HL-60/S4 treated with retinoic acid at 250 ng/mL for 4 days and 3 days (cell line): Measurements from ENCODE around the gene CCNF.

Experiments
- in situ Hi-C: fragments of 300-500 bp; cut with MboI; formaldehyde crosslinking; loops from 2 replicates; pipeline ENCODE4 v1.7.0; 2022; ENCODE audit warnings: low sequenced_read_pairs

The CCNF gene

DNA sequence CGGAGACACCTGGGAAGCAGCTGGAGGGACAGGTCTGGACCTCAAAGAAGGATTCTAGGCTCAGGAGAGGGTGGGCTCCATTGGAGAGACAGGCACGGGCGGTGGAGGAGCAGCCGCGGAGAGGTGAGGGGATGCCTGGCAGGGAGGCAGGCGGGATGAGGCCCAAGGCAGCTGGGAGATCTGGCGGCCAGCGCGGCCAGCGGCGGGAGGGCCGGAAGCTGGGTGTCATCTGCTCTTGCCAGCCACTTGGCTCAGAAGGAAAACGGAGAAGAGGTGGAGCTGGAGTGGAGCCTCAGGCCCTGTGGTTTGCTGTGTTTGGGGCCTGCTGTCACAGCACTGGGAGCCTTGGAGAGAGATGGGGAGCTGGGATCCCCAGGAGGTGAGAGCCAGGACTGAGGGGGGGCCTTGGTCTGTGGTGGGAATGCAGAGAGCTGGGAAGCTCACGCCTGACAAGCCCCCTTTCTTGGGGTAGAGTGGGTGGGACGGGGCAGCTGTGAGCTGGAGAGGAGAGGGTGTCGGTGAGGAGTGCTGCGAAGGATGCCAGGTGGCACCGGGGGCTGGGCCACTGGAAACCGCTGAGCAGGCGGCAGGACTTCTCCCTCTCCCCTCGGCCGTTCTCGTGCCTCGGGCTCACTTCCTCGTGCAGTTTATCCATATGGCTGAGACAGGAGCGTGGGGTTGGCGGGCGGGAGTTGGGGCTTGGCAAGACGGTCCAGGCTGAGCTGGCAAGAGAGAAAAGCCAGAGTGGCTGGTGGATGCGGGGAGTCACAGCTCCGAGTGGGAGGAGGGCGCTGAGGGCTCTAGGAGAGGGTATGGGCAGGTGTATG, 53.7 kb downstream of the CCNF start:
- in situ Hi-C loops = loop anchor here (10.0 to 25.0 kb wide), 2 partner anchors 58 to 471 kb away; partner anchors contain the start of genes CCNF, NPW and ZNF598

- in situ Hi-C loops = loop anchor here (10.0 to 25.0 kb wide), 2 partner anchors 59 to 472 kb away; partner anchors contain the start of genes CCNF, NPW and ZNF598
These were observed 55.0 kb downstream of the CCNF start for GRCh38 chr16:2483939-2484897.

GRCh38 chr16:2484898-2485508, 55.8 kb downstream of the CCNF start:
- in situ Hi-C loops = loop anchor here (10.0 to 25.0 kb wide), 2 partner anchors 60 to 473 kb away; partner anchors contain the start of genes CCNF, NPW and ZNF598

GRCh38 chr16:2485811-2486507, 56.7 kb downstream of the CCNF start:
- in situ Hi-C loops = loop anchor here (10.0 to 25.0 kb wide), 2 partner anchors 61 to 474 kb away; partner anchors contain the start of genes CCNF, NPW and ZNF598

DNA sequence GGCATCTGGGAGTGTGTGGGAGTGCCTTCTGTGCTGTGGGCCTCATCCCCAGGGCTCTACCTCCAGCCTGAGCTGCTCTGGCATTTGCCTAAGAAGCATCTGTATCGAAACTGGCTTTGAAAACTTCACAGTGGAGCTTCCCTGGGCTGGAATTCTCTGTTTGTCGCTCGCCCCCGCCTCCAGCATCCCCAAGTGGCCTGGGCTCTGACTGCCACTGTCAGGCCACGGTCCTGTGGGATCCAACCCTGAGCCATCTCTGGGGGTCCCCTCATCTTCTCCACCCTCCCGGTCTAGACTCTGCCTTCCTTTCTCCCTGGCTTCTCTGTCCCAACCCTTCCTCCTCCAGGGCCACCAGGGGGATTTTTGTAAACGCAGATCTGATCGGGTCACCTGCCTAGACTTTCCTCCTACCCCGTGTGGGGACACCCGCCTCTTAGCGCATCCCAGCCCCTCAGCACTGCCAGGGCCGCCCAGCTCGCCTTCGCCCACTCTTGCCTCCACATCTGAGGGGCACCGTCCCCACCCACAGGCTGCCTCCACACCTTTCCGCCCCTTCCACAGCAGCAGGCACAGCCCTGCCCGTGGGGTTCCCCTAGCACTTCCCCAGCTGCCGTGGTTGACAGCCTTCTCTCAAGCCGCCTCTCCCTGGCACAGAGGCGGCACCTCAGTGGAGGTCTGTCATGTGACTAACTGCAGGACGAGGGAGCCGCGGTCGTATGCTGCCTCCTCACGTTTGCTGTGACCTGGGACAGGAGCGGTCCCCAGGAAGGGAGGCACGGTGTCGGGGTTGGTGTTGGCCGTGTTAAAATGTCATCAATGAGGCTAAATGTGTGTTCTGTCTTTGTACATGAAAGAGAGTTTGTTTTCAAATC, 57.6 kb downstream of the CCNF start:
- in situ Hi-C loops = loop anchor here (10.0 to 25.0 kb wide), 2 partner anchors 62 to 475 kb away; partner anchors contain the start of genes CCNF, NPW and ZNF598

DNA sequence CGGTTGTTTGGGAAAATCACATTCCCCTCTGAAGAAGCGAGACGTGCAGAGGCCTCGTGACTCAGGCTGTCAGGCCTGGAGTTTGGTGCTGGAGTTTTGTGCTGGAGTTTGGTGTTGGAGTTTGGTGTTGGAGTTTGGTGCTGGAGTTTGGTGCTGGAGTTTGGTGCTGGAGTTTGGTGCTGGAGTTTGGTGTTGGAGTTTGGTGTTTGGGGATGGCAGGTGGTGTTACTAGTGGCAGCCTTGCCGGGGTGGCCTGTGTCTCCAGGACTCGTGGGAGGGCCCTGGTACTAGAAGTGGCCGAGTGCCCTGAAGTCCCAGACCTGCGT, 58.2 kb downstream of the CCNF start:
- in situ Hi-C loops = loop anchor here (10.0 to 25.0 kb wide), 2 partner anchors 63 to 475 kb away; partner anchors contain the start of genes CCNF, NPW and ZNF598

- in situ Hi-C loops = loop anchor here (10.0 to 25.0 kb wide), 2 partner anchors 63 to 476 kb away; partner anchors contain the start of genes CCNF, NPW and ZNF598
These were observed 58.8 kb downstream of the CCNF start for GRCh38 chr16:2487903-2488531.

- in situ Hi-C loops = loop anchor here (10.0 to 25.0 kb wide), 2 partner anchors 65 to 477 kb away; partner anchors contain the start of genes CCNF, NPW and ZNF598
These were observed 60.3 kb downstream of the CCNF start for GRCh38 chr16:2489581-2489980.

DNA sequence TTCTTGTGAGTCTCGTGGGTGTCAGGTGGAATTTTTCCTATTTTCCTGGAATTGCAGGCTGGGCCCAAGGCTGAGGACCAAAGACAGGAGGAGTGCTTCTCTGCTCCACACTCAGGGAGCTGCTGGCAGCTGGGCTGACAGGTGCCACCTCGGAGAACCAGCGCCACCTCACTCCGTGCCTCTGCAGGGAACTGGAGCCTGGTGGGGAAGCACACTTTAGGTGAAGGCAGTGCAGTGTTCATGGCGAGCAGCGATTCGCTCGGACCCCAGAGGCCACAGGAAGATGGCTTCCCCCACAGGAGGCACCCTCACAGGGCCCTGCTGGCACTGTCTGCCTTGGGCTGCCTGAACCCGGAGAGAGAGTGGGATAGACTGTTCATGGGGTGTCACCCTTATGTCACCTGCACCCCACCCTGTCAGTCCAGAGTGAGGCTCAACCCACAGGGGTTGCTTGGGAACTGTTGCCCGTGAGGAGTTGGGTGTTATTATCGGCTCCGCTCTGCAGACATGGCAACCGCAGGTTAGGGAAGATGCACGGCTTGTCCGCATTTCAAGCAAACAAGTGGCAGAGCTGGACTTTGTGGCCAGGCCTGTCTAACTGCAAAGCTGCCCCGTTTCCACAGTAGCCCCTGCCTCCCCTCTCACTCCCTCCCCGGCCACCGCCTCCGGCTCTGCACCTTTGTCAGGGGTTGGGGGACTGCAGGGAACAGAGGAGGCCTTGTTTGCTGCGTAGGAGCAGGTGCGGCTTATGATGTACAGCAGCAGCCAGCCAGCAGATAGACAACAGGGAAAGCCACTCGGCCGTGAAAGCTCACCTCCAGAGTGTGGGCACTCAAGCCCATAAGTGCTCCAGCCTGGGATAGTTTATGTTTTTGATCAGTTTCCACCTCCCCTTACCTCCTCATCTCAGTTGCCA, 61.2 kb downstream of the CCNF start:
- in situ Hi-C loops = loop anchor here (25.0 kb wide), 1 partner anchor 478 kb away; the partner anchor contains the start of genes NPW and ZNF598

DNA sequence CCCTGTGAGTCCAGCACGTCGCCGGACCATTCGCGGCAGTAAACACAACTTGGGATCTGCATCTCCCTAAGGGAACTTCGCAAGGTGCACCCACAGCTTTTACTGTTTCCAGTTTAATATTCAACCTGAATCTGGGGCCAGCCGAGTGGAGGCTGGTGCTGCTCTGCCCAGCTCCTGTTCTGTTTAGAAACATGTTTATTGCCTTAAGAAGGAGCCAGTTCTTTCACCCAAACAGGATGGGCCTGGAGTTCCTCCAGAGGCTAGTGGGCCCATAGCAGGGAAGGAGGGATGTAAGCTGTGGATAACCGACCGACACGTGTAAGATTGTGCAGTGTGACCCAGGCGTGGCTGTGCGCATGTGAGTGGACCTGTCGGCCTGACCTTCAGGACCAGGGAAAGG, 63.0 kb downstream of the CCNF start:
- in situ Hi-C loops = loop anchor here (25.0 kb wide), 1 partner anchor 480 kb away; the partner anchor contains the start of genes NPW and ZNF598

DNA sequence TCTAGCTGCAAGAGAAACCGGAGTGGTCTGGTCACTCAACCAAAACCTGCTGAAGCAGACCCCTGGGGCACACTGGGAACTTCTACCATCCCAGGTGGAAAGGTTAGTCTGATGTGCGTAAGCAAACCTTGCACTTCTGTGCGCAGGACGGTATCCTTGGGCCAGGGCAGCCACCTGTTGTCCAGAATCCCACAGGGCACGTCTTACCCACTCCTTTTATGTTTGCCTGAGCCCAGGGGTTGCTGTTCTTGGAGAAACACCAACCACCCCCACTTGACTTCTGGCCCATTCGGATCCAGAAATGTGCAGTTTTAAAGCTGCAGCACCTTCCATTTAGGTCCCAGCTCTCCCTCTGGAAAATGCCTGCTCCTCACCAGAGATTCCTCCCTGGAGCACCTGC, 64.4 kb downstream of the CCNF start:
- in situ Hi-C loops = loop anchor here (25.0 kb wide), 1 partner anchor 481 kb away; the partner anchor contains the start of genes NPW and ZNF598

- in situ Hi-C loops = loop anchor here (25.0 kb wide), 1 partner anchor 482 kb away; the partner anchor contains the start of genes NPW and ZNF598
These were observed 65.4 kb downstream of the CCNF start for GRCh38 chr16:2494616-2495015.

- in situ Hi-C loops = loop anchor here (25.0 kb wide), 1 partner anchor 483 kb away; the partner anchor contains the start of genes NPW and ZNF598
These were observed 65.8 kb downstream of the CCNF start for GRCh38 chr16:2495041-2495440.

DNA sequence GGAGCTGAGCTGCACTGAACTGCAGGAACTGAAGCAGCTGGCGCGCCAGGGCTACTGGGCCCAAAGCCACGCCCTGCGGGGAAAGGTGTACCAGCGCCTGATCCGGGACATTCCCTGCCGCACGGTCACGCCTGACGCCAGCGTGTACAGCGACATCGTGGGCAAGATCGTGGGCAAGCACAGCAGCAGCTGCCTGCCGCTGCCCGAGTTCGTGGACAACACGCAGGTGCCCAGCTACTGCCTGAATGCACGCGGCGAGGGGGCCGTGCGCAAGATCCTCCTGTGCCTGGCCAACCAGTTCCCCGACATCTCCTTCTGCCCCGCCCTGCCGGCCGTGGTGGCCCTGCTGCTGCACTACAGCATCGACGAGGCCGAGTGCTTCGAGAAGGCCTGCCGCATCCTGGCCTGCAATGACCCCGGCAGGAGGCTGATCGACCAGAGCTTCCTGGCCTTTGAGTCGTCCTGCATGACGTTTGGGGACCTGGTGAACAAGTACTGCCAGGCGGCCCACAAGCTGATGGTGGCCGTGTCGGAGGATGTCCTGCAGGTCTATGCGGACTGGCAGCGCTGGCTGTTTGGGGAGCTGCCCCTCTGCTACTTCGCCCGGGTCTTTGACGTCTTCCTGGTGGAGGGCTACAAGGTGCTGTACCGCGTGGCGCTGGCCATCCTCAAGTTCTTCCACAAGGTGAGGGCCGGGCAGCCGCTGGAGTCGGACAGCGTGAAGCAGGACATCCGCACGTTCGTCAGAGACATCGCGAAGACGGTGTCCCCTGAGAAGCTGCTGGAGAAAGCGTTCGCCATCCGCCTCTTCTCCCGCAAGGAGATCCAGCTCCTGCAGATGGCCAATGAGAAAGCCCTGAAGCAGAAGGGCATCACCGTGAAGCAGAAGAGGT, 67.2 kb downstream of the CCNF start:
- in situ Hi-C loops = loop anchor here (25.0 kb wide), 1 partner anchor 484 kb away; the partner anchor contains the start of genes NPW and ZNF598

GRCh38 chr16:2497116-2497630, 67.9 kb downstream of the CCNF start:
- in situ Hi-C loops = loop anchor here (25.0 kb wide), 1 partner anchor 485 kb away; the partner anchor contains the start of genes NPW and ZNF598
